NT2/D1 (cell line): ENCODE data around the gene VEZF1.

ENCODE experiments used
- SUZ12 ChIP-seq: IDR thresholded peaks from 2 replicates; pipeline ENCODE4 v1.6.1; 2011; ENCODE audit not compliant: insufficient read length, insufficient read depth; ENCODE audit errors: extremely low read depth
- YY1 ChIP-seq: IDR thresholded peaks from 2 replicates; pipeline ENCODE4 v1.6.1; 2011; ENCODE audit not compliant: insufficient read length, insufficient read depth
- ZNF274 ChIP-seq: IDR thresholded peaks from 2 replicates; pipeline ENCODE4 v1.6.1; 2011; ENCODE audit warnings: mild to moderate bottlenecking, low read depth, low read length

GRCh38 chr17:58001461-58002124 is 13.5 kb upstream of the VEZF1 start:
- TF ChIP-seq ZNF274 (no peak), YY1 (no peak), SUZ12 (no peak)
